GM21717 (cell line): ENCODE measurements around the gene IL4.

ENCODE experiments used
- ATAC-seq: cut with Tn5 transposase; IDR thresholded peaks from one replicate; pipeline ENCODE4 v1.9.1; 2021; ENCODE audit warnings: mild to moderate bottlenecking, moderate library complexity; ENCODE audit not compliant: unreplicated experiment

Gene IL4

DNA sequence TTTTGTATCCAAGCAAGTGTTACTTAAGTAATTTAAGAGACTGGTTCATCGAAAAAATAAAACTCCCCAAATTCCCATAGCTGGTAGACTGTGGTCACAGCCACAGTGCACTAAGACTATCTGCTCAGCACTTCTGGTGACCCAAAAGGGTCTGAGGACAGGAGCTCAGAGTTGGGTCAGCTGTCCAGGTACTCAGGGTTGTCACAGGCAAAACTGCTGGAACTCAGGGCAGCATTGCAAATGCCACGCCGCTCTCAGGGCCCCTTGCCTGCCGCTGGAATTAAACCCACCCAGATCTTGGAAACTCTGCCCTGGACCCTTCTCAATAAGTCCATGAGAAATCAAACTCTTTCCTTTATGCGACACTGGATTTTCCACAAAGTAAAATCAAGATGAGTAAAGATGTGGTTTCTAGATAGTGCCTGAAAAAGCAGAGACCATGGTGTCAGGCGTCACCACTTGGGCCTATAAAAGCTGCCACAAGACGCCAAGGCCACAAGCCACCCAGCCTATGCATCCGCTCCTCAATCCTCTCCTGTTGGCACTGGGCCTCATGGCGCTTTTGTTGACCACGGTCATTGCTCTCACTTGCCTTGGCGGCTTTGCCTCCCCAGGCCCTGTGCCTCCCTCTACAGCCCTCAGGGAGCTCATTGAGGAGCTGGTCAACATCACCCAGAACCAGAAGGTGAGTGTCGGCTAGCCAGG, 16.0 kb upstream of the IL4 start, which contains the start of gene IL13:
TSS of gene IL13 (plus strand) at position 498 of the 705 bp plus-strand sequence. CDS start at position 512, 14 bp downstream.
- ATAC-seq = no peak

DNA sequence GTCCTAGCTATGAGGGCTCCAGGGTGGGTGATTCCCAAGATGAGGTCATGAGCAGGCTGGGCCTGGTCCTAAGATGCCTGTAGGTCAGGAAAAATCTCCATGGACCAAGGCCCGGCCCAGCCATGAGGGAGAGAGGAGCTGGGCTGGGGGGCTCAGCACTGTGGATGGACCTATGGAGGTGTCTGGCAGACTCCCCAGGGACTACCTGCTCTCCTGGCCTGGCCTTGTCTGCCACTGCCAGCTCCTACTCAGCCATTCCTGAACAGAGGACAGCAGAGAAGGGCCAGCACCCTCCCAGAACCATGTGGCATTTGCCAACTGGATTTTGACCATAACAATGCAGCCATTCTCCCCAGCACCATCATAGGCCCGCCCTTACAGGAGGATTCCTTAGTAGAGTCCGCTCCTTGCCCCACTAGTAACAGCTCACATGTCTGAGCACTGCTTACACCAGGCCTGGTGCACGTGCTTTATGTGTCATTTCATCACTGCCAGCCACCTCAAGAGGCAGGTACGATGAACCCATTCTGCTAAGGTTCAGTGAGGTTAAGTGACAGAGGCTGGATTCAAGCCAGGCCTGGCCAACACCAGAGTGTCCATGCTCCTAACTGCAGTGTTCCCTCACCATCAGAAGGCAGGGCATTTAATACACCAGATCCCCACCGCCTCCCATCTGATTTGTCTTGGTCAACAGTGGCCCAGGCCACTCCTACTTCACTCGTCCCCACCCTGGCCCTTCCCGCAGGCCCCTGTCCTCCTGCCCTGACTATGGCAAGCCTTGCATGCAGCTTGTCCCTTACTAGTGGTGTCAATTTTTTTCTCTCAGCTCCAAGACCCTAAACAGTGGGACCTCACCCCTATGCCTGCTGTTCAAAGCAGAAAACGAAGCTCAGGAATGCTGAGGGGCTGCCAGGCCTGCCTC, 15.1 kb upstream of the IL4 start:
- ATAC-seq = no peak

DNA sequence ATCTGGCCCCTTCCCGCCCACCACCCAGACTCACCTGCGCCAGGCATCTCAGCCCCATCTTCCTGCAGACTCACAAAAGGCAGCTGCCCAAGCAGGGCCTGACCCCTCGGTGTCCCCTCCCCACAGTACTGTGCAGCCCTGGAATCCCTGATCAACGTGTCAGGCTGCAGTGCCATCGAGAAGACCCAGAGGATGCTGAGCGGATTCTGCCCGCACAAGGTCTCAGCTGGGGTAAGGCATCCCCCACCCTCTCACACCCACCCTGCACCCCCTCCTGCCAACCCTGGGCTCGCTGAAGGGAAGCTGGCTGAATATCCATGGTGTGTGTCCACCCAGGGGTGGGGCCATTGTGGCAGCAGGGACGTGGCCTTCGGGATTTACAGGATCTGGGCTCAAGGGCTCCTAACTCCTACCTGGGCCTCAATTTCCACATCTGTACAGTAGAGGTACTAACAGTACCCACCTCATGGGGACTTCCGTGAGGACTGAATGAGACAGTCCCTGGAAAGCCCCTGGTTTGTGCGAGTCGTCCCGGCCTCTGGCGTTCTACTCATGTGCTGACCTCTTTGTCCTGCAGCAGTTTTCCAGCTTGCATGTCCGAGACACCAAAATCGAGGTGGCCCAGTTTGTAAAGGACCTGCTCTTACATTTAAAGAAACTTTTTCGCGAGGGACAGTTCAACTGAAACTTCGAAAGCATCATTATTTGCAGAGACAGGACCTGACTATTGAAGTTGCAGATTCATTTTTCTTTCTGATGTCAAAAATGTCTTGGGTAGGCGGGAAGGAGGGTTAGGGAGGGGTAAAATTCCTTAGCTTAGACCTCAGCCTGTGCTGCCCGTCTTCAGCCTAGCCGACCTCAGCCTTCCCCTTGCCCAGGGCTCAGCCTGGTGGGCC, 13.9 kb upstream of the IL4 start:
- no peak for ATAC-seq

DNA sequence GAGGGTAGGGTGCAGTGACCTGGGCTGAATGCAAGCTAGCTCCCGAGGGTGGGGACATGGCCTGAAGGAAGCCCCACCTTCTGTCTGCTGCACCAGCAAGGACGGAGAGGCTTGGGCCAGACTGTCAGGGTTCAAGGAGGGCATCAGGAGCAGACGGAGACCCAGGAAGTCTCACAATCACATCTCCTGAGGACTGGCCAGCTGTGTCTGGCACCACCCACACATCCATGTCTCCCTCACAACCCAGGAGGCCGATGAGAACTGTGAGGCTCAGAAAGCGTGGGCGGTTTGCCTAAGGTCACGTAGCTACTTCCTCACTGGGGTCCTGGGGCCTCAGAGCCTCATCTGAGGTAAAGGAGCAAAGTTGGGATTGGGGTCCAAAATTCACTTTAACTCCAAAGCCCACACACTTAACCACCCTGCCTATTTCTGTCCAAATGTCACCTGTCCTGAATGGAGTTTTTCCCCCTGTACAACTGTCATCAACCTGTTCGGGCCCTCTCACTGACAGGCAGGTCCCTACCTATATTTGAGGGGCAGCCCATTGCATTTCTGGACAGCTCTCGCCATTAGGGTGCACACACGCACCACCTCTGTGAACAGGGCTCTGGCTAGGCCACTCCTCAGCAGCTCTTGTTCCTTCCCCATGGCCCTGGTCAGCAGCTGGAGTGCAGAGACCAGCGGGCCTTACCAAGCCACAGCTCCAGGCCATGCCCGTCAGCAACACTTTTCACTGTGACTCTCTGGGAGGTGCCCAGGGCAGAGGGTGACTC, 12.4 kb upstream of the IL4 start:
- no peak for ATAC-seq

DNA sequence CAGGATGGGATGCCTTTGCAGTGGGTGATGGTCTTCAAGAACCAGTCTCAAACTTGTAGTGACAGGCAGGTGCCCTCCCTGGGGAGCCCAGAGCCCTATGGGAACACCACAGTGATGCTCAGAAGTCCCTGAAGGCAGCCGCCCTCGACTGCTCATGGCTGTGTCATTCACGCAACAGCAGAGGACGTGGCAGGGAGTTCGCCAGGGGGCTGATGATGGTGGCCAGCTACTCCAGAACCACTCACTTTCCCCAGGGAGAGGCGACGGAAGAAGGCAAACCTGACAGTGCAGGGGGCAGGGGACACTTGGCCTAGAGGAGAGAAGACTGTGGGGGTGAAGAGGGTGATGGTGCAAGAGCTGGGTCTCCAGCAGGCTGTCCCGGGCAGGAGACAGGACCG, 11.8 kb upstream of the IL4 start:
- ATAC-seq = no peak

DNA sequence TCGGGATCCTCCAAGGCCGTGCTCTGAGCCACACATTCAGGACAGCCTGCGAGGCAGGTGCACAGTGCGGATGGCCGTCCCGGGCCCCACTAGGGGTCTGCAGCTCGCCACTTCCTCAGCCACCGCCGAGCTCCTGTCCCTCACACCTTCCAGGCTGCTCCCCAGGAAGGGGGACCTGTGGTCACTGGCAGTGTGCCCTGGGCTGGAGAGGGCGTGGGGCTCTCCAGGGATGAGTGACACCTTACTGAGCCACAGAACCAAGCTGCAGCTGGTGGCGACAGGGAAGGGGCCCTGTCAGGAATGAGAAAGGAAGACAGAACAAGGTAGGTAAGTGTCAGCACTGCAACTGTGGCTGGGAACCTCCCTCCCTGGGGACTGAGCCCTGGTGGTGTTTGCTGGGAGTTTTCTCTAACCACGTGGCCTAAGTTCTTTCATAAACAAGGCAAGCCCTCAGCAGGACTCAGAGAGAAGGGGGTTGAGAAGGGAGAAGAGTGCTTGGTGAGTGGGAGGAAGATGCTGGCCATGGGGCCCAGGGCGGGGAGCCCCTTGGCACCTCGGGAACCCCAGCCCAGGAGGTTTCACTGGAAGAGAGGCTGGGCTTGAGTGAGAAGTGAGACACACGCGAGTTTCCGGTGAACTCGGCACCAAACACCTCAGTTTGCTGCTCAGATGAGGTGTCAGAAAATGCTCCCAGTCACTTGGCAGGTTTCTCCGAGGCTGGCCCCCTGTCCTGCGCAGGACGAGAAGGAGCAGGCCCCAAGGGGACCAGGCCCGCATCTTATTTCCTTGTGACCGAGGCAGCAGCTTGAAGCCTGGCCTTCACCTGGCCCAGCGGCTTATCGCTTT, 10.6 kb upstream of the IL4 start:
- peak; percentile 66 for ATAC-seq

DNA sequence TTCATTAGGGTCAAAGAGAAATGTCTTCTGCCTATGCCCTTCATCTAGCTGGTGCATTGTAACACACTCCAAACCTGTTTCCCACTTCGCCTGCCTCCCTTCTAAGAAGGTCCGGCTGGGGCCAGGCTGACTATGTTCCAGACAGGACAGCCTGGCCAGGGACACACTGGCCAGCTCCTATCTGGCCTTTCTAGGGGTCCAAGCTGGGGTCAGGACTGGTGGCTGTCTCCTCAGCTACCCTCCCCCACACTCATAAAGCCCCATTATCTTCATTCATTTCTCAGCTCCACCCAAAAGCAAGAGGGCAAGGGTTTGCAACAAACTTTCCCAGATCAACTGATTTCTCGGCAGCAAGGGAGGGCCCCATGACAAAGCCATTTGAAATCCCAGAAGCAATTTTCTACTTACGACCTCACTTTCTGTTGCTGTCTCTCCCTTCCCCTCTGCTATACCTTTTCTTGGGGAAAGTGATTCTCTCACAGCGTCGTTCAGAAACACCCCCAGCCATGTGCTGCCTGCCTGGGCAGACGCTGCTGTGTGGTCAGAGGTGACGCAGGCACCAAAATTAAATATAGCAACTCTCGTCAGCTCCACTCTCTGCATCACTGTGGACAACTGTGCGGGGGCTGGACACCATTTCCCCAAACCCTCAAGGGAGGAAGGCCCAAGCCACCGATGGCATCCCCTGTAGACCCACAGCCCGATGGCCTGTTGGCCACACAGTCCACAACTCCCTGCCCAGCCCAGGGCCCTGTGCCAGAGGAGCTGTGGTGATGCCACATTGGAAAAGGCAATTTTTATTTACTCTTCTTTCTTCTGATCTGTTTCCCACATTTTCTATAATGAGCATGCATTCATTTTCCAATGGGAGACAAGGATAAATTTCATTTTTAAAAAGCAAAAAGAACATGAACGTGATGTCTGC, 9.8 kb upstream of the IL4 start:
- peak; percentile 48 for ATAC-seq

DNA sequence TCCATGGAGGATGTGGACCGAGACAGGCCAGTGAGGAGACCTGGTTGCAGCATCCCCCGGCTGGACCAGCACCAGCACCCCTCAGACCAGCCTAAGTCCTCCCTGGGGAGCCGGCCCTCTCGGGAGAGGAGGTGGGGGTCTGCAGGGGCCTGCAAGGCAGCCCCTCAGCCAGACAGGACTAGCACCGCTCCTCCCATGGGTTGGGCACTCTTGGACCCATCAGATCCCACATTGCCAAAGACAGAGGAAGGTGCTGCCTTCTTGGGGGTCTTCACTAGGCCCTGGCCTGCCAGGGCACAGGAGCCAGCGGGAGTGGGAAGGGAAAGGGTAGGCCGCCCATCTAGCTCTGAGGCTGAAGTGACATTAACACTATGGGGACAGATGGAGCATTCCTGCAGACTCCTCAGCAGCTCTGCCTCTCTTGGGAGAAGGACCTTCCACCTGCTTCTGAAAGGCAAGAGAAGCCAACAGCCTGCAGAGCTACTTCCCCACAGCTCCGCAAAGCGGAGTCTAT, 9.0 kb upstream of the IL4 start:
- ATAC-seq = no peak

DNA sequence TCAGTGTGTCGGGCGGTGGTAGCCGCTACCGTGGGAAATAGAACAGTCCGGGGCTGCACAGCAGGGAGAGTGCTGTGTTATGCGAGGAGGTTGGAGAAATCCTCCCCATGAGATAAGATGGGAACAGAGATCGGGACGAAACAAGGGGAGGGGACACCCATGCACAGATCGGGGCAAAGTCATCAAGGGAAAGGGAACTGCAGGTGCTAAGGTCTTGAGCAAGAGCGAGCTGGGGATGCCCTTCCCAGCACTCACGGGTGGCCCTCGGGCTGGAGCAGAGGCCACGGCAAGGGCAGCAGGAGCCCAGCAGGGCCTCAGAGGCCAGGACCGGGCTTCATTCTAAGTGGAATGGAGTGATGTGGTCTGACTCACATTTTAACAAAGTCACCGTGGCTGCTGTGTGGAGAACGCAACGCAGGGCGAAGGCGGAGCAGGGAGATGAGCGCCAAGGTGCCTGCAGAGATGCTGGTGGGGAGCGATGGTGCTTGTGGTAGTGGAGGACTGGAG, 8.2 kb upstream of the IL4 start:
- no peak for ATAC-seq

DNA sequence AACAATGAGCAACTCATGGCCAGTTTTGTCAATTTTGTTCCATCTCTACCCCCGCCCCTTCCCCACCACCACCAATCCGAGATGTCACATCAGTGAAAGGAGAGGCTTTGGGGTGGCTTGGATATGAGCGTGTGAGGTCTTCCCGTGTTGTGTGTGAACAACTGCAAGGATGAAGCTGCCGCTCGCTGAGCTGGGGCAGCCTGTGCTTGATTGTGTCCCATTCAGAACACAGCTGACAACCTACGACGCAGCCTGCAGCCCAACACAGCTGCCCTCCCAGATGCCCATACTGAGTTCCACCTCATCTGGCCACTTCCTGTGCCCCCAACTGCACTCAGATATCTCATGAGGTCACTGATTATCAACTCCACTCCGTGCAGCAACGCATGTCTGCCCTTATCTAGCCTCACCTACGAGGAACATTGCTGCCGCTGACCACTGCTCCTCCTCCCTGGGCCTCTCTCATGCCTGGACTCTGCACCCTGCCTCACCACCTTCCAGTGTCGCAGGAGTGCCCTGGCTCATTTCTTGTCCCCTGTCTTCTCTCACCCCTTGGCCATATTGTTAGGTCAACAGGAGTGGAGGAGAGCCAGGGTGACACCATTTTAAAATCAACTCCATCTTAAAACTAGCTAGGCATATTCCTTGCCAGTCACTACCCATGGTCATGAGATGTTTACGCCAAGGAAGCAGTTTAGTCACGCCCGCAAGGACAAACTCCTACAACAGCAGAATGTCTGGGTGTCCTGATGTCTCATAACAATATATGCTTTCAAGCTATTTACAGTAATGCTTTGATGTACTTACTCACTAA, 7.3 kb upstream of the IL4 start:
- no peak for ATAC-seq

DNA sequence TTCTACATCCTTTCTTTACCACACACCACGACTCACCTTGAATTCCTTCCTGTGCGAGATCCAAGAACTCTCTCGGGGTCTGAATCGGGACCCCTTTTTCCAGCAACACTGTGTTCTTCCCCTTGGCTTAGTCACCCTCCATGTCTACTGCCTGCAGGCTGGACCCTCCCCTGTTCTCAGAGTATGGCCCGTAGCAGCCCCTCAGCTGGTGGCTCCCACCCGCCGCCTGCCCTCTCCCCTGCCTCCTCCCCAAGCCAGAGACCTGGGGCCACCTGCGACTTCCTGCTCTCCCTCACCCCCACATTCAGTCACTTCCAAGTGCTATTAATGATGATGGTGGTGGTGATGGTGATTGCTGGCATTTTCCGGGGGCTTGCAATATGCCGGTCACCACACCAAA, 6.5 kb upstream of the IL4 start:
- ATAC-seq = no peak

DNA sequence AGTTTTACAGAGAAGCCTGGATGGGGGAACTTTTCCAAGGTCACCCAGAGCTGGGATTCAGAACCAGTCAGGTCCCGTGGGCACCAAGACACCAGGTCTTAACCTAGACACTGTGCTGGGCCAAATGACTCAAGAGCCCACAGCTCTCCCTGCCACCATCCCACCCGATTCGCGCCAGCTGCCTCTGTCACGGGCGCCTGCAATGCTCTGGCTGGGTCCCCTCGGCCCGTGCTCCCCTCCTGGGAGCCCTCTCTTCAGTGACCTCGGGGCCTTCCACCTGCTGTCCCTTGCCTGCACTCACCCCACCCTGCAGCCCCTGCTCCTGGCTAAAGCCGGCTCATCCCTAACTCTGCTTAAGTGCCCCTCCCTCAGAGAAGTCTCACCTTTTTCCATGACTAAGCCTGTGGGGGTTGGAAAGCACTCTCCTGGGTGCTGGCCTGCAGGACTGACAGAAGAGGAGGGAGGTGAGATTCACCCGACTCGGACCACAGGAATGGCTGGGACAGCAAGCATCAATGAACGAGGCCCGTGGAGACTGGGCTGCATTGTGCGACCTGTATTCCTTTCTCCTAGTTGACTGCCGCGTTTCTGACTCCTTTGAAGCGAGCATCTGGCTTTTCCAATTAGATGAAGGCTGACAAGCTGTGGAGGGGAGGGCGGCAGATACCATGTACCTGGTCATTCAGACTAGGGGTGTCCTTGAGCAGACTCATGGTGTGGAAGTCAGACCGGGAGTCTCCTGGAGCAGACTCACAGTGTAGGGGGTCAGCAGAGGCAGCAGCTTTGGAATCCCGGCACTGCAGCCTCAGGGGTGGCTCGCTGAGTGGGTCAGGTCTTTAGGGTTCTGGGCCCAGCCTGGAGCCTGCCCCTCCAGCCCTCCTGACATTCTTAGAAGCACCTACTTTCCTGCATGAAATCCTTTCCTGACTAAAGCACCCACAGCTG, 5.8 kb upstream of the IL4 start:
- no peak for ATAC-seq

DNA sequence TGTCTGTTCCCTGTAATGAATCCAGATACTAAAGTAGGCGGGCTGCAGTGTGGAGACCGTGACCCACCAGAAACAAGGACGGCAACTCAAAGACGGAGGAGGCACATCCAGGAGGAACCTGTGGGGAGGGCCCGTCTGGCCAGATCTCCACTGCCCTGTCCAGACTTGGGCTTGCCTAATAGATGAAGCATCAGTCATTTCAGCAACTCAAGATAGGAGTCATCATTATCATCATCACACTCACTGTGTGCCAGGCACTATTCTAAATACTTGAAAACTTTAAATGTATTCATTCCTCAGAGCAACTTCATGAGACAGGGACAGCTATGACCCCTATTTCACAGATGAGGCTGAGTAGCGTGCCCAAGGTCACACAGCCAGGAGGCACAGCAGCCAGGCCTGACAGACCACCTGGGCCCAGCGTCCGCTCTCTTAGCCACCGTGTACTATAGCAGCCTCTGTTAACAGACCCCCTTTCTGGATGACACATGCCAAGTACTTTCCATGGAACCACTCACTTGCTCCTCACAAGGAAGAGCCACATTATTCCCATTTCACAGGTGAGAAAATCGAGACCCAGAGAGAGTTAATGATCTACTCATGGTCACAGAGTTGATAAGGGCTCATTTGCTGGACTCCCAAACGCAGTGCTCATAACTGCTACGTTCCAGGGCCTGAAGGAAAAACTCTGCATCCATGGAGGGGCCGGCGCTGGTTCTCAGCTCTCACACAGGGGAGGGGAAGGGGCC, 4.9 kb upstream of the IL4 start:
- ATAC-seq = no peak

DNA sequence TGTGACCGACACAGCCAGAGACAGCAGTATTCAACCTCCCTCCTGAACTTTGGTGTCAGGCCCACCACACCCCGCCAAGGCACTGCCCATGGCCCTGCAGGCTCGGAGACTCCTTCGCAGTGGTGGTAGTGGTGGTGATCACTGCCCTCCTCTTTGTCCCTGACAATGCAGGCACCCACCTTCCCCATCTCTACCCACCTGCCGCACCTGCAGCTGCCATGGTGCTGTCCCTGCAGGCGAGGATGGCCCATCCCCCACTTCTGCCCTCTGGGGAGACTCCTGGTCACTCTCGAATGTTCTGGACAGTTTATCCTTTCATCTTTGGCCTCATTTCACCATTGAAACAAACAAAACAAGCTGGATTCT, 4.4 kb upstream of the IL4 start:
- ATAC-seq = no peak
